Left lobe of liver (tissue), 2 donors: ENCODE measurements around the gene PANX2. TPM values are rescaled to one million over a fixed set of nuclear protein-coding genes. Genes with fewer than 3 reads are reported as not detected.

Experiments used
- ATAC-seq: fragments of 200-7000 bp; cut with Tn5 transposase; one replicate; pipeline ENCODE4 v1.9.1; 2020; ENCODE audit warnings: mild to moderate bottlenecking, moderate library complexity
- DNase-seq: peaks from one replicate; pipeline ENCODE4 v3.0.0-alpha.2; 2020; ENCODE audit warnings: low spot score
- total RNA-seq: library from RNA; stranded (reverse); gene quantifications from one replicate; pipeline ENCODE4 v1.2.1, GENCODE V29; 2021
- donor health status: DM: no; HTN: no; CAD: no; lungs with moderate emphysema.
- donor health status: DM: no; HTN: yes; CAD: no.

Gene PANX2
- total RNA-seq, 1 donor from 2014 or later: 10.6 TPM

DNA sequence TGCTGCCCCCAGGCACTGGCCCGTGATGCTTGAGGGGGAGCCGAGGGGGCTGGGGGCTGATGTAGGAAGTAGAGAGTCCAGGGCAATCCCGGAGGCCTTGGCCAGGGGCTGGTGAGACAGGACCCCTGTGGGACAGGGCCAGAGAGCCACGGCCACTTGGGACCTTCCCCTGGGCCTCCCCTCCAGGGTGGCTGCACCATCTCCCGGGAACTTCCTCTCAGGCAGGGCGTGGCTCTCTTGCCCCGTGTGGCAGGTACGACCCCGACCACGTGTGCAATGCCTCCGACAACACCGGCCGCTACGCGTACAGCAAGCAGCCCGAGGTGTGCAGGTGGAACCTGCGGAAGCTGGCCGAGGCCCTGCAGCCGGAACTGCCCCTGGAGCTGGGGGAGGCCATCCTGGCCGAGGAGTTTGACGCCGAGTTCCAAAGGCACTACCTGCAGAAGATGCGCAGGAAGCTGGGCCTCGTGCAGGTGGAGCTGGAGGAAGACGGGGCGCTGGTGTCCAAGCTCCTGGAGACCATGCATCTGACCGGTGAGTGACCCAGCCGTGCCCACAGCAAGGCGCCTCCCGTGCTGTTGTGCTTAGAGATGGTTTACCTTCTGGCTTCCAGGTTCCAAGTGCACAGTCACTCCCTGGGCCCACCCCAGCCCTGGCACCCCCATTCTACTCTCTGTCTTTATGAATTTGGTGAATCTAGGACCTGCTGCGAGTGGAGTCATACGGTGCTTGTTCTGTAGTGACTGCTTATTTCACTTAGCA, 40.0 kb downstream of the PANX2 start:
- no peak for ATAC-seq
- DNase-seq: no peak

DNA sequence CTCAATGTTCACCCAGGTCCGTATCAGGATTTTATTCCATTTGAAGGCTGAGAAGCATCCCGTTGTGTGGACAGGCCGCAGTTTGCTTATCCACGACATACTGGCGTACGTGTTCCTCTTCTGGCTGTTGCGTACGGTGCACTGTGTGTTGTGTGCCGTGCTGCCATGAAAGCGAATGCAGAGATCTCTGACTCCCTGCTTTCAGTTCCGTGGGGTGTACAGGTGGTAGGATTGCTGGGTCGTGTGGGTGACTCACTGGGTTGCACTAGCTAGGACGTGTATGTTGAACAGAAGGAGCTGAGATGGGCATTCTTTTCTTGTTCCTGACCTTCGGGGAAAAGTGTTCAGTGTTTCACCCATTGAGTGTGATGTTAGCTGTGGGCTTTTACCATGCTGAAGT, 40.6 kb downstream of the PANX2 start:
- ATAC-seq: no peak
- DNase-seq: no peak

DNA sequence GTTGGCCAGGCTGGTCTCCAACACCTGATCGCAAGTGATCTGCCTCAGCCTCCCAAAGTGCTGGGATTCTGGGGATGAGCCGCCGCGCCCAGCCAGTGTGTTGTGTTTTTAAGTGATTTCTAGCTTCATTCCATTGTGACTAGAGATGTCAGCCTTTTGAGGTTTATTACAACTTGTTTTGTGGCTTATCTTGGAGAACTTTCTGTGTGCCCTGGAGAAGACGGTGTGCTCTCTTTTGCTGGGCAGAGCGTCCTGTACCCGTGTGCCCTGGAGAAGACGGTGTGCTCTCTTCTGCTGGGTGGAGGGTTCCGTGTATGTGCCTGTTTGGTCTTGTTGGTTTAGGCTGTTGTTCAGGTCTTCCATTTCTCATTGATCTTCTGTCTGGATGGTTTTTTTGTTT, 42.7 kb downstream of the PANX2 start:
- DNase-seq (no peak), ATAC-seq (no peak)

DNA sequence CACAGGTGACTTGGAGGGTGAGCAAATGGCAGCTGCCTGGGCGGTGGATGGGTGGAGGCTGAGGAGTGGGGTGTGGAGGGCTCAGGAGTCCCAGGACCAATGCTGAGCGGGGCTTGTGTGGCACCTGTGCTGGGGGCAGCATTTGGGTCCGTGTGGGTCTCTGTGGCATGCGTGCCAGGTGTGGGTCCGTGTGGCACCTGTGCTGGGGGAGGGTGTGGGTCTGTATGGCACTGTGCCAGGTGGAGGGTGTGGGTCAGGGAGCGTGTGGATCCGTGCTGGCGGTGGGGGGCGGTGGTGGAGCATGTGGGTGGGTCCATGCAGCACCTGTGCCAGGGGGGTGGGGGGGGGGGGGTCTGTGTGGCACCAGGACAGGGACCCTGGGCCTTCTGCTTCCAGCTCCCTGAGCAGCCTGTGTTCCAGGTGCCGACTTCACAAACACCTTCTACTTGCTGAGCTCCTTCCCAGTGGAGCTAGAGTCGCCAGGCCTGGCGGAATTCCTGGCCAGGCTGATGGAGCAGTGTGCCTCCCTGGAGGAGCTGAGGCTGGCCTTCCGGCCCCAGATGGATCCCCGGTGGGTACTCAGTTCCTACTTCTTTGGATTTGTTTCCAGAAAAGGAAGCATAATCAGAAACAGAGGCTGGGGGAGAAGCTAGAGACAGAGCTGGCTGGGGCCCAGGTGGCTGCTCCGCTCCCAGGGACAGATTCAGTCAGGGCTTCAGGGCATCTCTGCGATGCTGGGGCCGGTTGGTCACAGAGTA, 44.9 kb downstream of the PANX2 start:
- ATAC-seq (no peak), DNase-seq (peak; percentile 58)

DNA sequence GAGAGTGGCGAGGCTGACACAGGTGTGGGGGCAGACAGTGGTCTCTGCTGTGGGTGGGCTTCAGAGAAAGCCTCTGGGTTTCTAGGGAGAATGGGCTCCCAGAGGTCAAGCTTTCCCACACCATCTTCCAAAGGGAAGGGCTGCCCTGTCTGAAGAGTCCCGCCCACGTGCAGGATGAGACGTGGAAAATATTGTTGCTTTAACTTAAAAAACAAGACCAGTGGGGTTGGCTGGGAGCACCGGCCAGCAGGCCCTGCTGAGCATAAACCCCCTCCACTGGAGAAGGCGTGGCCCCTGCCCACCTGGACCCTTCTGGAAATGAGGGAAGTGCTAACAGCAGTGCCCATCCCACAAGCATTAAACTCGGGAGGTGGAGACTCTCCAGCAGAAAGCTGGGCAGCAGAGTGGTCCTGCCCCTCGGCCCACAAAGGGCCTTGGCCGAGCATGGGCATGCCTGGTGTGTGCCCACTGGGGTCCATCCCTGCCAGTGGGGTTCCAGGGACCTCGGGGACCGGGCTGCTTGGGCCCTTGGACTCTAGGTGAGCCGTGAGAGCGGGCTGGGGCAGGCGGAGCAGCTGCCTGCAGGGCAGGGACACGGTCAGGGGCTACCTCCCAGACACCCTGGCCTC, 45.6 kb downstream of the PANX2 start:
- no peak for DNase-seq
- no peak for ATAC-seq

DNA sequence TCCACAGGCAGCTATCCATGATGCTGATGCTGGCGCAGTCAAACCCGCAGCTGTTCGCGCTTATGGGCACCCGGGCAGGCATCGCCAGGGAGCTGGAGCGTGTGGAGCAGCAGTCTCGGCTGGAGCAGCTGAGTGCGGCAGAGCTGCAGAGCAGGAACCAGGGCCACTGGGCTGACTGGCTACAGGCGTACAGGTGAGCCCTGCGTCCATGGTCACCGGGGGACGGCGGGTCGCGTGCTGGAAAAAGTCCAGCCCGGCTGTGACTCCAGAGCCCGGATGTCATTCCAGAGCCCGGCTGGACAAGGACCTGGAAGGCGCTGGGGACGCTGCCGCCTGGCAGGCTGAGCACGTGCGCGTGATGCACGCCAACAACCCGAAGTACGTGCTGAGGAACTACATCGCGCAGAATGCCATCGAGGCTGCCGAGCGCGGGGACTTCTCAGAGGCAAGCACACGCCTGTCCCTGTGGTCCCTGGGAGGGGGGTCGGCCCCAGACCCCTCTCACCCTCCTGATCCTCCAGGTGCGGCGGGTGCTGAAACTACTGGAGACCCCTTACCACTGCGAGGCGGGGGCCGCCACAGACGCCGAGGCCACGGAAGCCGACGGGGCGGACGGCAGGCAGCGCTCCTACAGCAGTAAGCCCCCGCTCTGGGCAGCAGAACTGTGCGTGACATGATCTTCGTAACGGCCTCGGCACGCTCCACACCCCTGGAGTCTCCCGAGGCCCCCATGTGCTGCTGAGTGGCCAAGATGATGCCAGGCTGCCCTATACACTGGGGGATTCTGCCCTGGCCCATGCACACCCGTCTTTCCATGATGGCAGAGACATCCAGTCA, 46.4 kb downstream of the PANX2 start:
- peak; percentile 63 for DNase-seq

DNA sequence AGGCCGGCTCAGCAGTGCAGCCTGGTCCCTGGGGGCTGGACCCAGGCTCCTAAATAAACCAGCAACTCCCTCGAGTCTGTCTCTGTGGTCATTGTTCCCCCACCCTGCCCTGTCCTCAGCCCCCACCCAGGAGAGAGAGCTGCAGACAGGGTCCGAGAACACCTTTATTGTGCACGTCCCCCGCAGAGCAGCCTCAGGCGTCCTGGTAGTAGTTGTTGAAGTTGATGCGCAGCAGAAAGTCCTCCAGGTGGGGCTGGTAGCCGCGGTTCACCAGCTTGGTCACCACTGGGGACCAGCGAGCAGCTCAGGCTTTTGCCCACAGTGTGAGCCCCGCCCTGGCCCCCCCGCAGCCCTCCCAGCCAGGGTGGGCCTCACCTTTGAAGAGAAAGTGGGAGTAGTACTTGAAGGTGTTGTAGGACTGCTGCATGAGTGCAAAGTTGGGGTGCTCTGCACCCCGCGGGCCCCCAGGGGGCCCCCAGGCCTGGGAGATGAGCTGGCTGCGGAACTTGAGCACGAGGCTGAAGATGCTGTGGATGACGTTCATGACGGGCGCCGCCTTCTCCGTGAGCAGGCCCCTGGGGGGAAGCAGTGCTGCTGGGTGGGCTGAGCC, 47.1 kb downstream of the PANX2 start:
- ATAC-seq: no peak
- no peak for DNase-seq

More for the DNA sequence above, 46.4 kb downstream of the PANX2 start:
- ATAC-seq: no peak

DNA sequence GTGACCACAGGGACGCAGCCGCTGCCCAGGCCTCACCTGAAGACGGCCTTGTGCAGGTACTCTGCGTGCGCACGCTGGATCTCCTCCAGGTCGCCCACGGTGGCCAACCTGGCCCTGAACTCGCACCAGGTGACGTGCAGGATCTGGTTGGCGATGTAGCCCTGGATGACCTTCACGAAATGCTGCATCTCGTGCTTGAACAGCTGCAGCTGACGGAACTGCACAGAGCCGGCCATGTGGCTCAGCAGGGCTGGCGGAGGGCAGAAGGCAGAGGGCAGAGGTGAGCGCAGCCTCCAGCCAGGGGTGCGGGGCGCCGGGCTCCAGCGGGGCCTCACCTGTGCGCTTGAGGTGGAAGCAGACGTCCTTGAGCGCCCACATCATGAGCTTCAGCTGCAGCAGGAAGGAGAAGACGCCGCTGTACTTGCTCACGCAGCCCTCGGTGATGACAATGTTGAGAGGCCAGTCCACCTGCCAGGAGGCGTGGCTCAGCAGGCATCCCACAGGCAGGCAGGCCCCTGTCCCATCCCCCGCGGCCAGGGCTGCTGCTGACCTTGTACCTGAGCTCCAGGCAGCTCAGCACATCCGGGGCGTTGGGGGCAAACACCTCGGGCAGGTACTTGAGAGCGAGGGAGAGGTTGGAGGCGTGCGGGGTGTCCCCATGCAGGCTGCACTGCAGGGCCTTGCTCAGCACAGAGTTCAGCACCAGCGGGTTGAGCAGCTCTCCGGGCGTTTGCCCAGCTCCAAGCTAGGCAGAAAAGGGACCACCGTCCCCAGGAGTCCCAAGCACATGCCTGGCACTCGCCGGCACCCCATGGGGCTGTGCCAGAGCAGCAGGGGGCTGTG, 47.8 kb downstream of the PANX2 start:
- ATAC-seq: peak; percentile 29

DNA sequence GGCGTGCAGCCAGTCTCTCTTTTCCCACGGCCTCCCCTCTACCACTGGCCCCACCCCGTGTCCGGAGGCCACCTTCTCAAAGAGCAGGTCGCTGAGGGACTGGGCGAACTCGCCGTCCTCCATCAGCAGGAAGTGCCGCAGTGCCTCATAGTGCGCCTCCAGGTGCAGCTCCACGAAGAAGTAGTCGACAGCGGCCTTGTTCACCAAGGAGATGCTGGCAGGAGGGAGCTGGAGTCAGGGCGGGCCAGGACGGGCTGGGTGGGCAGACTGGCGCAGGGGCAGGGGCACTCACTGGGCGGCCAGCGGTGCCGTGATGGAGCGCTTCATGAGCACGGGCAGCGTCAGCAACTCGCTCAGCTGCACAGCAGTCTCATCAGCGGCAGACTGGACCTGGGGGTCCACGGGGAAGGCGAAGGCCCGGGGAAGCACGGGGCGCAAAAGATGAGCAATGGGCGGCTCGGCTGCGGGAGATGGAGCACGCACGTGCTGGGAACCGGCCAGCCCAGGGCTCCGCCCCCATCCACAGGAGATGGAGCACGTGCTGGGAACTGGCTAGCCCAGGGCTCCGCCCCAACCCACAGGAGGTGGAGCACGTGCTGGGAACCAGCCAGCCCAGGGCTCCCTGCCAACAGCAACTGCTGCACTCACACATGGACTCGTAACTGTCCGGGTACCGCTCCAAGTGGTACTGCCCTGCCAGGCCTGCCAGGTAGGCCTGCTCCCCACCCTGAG, 48.6 kb downstream of the PANX2 start:
- DNase-seq: peak; percentile 99
- ATAC-seq: peak; percentile 74

More for the DNA sequence above, 47.8 kb downstream of the PANX2 start:
- peak; percentile 73 for DNase-seq

DNA sequence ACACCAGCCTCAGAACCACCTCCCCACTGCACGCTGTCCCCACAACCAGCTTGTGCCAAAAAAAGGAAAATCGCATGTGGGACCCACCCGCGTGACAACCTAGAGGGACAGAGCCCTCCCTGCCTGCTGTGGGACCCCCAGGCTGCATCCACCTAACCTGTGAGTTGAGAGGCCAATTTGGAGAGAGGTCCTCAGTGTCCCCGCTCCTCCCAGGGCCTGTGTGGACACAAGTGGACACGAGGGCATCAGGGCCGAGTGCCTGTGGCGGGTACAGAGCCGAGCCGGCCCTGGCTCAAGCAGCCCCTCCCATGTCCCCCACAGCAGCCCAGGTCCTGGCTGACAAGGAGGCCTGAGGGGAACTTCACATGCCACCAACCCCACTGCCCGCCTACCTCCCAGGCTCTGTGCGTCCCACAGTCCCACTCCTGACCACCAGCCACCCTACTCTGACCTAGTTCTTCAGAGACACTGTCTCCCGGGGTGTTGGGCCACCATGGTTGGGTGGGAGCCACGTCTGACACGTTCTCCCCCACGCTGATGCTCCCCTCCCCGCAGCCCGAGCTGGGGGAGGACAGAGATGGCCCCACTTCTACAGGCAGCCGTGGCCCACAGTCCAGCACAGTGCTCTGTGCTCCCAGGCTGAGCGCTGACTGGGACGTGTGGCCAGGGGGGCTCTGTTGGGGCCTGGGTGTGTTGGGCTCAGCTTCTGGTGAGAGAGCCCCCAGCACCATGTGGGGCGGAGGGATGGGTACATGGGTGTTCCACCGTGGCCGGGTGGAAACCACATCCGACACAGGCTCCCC, 49.5 kb downstream of the PANX2 start:
- no peak for DNase-seq
- peak; percentile 0 for ATAC-seq

DNA sequence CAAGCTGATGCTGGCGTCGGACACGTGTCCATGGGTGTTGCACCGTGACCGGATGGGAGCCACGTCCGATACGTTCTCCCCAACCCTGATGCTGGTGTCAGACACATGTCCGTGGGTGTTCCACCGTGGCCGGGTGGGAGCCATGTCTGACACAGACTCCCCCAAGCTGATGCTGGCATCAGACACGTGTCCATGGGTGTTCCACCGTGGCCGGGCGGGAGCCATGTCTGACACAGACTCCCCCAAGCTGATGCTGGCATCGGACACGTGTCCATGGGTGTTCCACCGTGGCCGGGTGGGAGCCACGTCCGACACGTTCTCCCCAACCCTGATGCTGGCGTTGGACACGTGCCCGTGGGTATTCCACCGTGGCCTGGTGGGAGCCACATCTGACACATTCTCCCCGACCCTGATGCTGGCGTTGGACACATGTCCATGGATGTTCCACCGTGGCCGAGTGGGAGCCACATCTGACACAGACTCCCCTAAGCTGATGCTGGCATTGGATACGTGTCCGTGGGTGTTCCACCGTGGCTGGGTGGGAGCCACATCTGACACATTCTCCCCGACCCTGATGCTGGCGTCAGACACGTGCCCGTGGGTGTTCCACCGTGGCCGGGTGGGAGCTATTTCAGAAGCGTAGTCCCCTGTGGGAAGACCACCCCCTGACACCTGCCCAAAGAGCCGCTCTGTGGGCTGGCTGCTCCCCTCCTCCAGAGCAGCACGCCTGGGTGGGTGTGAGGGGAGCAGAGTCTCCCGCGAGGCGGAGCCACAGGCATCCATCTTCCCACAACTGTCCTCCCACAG, 50.3 kb downstream of the PANX2 start:
- DNase-seq: no peak
- ATAC-seq: no peak

DNA sequence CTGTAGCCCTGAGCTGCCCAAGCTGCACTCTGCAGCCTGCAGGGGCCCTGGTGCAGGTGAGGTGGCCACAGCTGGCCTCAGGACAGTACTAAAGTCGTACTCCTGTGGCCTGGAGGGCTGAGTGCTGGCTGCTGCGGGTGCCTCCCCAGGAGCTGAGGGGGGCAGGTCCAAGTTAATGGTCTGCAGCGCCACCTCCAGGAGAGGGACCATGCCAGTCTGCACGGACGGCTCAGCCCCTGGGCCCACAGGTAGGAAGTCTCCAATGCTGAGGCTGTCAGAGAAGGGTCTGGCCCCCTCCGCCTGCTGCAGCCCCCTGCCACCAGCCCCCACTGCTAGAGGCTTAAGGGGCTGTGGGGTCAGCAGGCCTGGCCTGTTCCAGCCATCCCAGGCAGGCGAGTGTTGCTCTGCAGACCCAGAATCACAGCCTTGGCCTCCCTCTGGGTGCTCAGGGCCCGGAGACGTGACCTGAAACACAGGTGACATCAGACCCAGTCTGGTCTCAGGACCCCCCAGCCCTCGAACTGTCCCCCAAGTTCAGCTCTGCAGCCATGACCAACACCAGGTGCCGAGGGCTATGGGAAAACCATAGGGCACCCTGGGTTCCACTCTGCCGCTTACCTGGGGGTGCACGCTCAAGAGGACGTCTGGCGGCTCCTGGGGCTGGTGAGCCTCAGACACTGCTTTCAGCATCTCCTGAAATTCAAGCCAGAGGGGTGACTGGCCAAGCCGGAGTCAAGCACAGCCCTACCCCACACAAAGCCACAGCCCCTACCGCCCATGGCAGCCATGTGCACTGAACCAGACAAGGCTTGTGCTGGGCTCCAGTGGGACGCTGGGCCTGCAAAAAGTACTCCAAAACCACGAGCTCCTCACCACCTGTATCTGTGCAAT, 51.1 kb downstream of the PANX2 start:
- DNase-seq (no peak), ATAC-seq (no peak)

DNA sequence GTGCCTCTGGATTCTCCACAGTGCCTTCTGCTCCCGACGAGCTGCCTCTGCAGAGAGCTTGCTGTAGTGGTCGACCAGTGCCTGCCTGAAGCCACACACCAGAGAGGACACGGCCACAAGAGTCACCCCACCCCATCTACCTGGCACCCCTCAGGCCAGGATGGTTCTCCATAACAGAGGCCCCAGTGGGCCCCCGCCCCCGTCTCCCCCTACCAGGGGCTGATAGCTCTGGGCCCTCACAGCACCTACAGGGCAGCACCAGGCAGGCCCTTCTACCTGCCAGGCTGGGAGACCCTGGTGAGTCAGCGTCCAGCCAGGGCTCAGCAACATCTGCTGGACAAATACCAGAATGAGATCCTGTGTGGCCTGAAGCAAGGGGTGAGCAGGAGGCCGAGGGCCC, 52.0 kb downstream of the PANX2 start:
- ATAC-seq: no peak
- DNase-seq: no peak

DNA sequence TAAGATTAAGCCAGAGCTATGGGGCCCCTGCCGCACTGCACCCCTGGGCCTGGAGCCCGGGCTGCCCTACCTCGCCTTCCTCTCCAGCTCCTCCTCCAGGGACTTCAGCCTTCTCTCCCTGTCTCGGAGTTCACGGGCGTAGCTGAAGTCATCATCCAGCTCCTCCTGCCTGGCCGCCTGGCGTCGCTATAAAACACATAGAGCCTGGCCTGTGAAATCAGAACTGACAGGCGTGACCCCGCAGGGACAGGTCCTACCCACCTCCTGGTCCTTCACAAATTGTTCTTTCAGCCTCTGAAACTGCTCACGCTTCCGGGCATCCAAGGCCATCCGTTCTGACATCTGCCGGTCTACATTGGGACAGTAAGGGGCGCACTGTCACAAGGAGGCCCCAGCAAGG, 53.5 kb downstream of the PANX2 start:
- ATAC-seq (no peak), DNase-seq (no peak)

DNA sequence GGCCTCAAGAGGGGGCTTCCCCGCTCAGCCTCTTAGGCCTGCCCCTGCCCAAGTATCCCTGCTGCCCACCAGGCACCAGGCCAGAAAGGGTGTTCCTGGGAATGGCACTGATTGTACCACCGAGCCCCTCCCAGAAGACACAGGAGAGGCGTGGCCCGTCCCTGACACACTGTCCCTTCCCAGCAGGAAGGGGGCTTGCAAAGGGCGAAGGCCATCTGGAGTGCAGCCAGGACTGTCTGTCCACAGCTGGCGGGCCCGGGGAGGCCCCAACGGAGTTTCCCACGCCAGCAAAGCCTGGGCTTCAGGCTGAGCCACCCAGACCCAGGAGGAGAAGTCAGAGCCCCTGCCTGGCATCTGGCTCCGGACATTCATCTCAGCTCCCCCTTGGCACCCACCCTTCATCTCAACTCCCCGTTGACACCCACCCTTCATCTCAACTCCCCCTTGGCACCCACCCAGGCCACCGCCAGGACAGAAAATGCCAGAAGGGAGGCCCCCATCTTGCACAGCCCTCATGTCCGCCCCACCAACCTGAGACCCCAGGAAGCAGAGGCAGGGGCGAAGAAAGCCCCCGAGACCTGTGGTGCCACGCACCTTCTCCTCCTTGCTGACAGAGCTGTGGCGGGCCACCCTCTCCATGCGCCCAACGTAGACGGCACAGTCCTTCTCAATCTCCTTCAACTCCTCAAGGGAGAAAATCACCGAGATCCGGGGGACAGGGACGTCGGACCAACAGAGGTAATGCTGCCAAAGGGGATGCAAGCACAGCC, 54.9 kb downstream of the PANX2 start:
- DNase-seq: no peak

More for the DNA sequence above, 54.9 kb downstream of the PANX2 start:
- ATAC-seq: no peak
